ENCODE results near the gene ANXA2R.

- no peak for TF ChIP-seq CTCF (IDR thresholded peaks at IDR 0.05)
- no peak for TF ChIP-seq EP300 (IDR thresholded peaks at IDR 0.05)
- no peak for TF ChIP-seq POLR2A (IDR thresholded peaks at IDR 0.05)
Observed at GRCh38 chr5:43019291-43019613, 20.9 kb downstream of the ANXA2R start.

All from ovary (tissue), 3 donors.